Measurements from ENCODE around the gene TEP1.

- TF ChIP-seq CTCF (conservative IDR thresholded peaks at IDR 0.05; ENCODE audit: low read depth in 2 of 2) = no peak
- TF ChIP-seq CREB1 (CRISPR knock-in tag; IDR thresholded peaks at IDR 0.05; ENCODE audit: low read depth) = no peak
- TF ChIP-seq EZH2 (IDR thresholded peaks at IDR 0.05; ENCODE audit: low read depth, unreplicated experiment) = no peak
- no peak for TF ChIP-seq POLR2AphosphoS5 (IDR thresholded peaks at IDR 0.05; ENCODE audit: low read depth)
- no peak for TF ChIP-seq REST (IDR thresholded peaks at IDR 0.05; ENCODE audit: unreplicated experiment)
- no peak for TF ChIP-seq ZNF462 (CRISPR knock-in tag; IDR thresholded peaks at IDR 0.05)
- no peak for TF ChIP-seq EZH2phosphoT487 (IDR thresholded peaks at IDR 0.05; ENCODE audit: unreplicated experiment)
- no peak for TF ChIP-seq ETS1 (IDR thresholded peaks at IDR 0.05)
- no peak for TF ChIP-seq ZNF114 (CRISPR knock-in tag; IDR thresholded peaks at IDR 0.05)
Measured at GRCh38 chr14:20365928-20366327, 47.4 kb downstream of the TEP1 start.
